HEK293 (cell line): ENCODE data around the gene TRIM29.

Source experiments
- KLF10 ChIP-seq: fragments of 450-650 bp; IDR thresholded peaks from 2 replicates; pipeline ENCODE4 v1.5.1; 2018; ENCODE audit warnings: missing biosample characterization, mild to moderate bottlenecking, missing genetic modification characterization
- MEIS1 ChIP-seq: sonication (generic); formaldehyde crosslinking; IDR thresholded peaks from 2 replicates; pipeline ENCODE4 v1.8.1; 2022; ENCODE audit warnings: missing genetic modification reagents, mild to moderate bottlenecking, borderline replicate concordance
- SCRT1 ChIP-seq: fragments of 450-650 bp; formaldehyde crosslinking; IDR thresholded peaks from 2 replicates; pipeline ENCODE4 v1.5.1; 2016; ENCODE audit warnings: missing biosample characterization, missing genetic modification characterization, borderline replicate concordance
- WT1 ChIP-seq: fragments of 450-650 bp; formaldehyde crosslinking; IDR thresholded peaks from 2 replicates; pipeline ENCODE4 v1.5.1; 2016; ENCODE audit warnings: missing biosample characterization, missing genetic modification characterization
- YY2 ChIP-seq: fragments of 450-650 bp; formaldehyde crosslinking; IDR thresholded peaks from 2 replicates; pipeline ENCODE4 v1.5.1; 2016; ENCODE audit warnings: missing biosample characterization, missing genetic modification characterization
- ZBTB17 ChIP-seq: fragments of 450-650 bp; formaldehyde crosslinking; IDR thresholded peaks from 2 replicates; pipeline ENCODE4 v1.5.1; 2016; ENCODE audit warnings: missing biosample characterization, missing genetic modification characterization
- ZNF211 ChIP-seq: fragments of 450-650 bp; formaldehyde crosslinking; IDR thresholded peaks from 2 replicates; pipeline ENCODE4 v1.5.1; 2016; ENCODE audit warnings: low read depth, missing biosample characterization, missing genetic modification characterization
- ZNF266 ChIP-seq: fragments of 450-650 bp; formaldehyde crosslinking; IDR thresholded peaks from 2 replicates; pipeline ENCODE4 v1.5.1; 2016; ENCODE audit warnings: missing biosample characterization, missing genetic modification characterization, low read depth
- ZNF544 ChIP-seq: fragments of 450-650 bp; formaldehyde crosslinking; IDR thresholded peaks from 2 replicates; pipeline ENCODE4 v1.5.0; 2017; ENCODE audit warnings: missing biosample characterization, missing genetic modification characterization
- ZNF701 ChIP-seq: fragments of 450-650 bp; formaldehyde crosslinking; IDR thresholded peaks from 2 replicates; pipeline ENCODE4 v1.5.1; 2016; ENCODE audit warnings: missing biosample characterization, missing genetic modification characterization
- ZNF777 ChIP-seq: fragments of 450-650 bp; formaldehyde crosslinking; IDR thresholded peaks from 2 replicates; pipeline ENCODE4 v1.5.1; 2017; ENCODE audit warnings: missing biosample characterization, missing genetic modification characterization, borderline replicate concordance
- TF ChIP-seq, protein P1 (sequence below): fragments of 450-650 bp; formaldehyde crosslinking; IDR thresholded peaks from 2 replicates; pipeline ENCODE4 v1.5.0; 2017; ENCODE audit warnings: missing biosample characterization, missing genetic modification characterization, borderline replicate concordance
- TF ChIP-seq, protein P2 (sequence below): fragments of 450-650 bp; IDR thresholded peaks from 2 replicates; pipeline ENCODE4 v1.5.1; 2018; ENCODE audit warnings: missing biosample characterization, mild to moderate bottlenecking, missing genetic modification characterization
- TF ChIP-seq, protein P3 (sequence below): fragments of 450-650 bp; formaldehyde crosslinking; IDR thresholded peaks from 2 replicates; pipeline ENCODE4 v1.5.1; 2016; ENCODE audit warnings: missing biosample characterization, missing genetic modification characterization, borderline replicate concordance
- TF ChIP-seq, protein P4 (sequence below): fragments of 450-650 bp; formaldehyde crosslinking; IDR thresholded peaks from 2 replicates; pipeline ENCODE4 v1.5.1; 2016; ENCODE audit warnings: missing biosample characterization, missing genetic modification characterization
- TF ChIP-seq, protein P5 (sequence below): fragments of 450-650 bp; formaldehyde crosslinking; conservative IDR thresholded peaks from 2 replicates; pipeline ENCODE4 v1.5.1; 2016; ENCODE audit warnings: low read depth, missing biosample characterization, missing genetic modification characterization
- TF ChIP-seq, protein P6 (sequence below): fragments of 450-650 bp; formaldehyde crosslinking; IDR thresholded peaks from 2 replicates; pipeline ENCODE4; 2016; ENCODE audit warnings: missing biosample characterization, missing genetic modification characterization
- TF ChIP-seq, protein P7 (sequence below): IDR thresholded peaks from 2 replicates; pipeline ENCODE4 v1.6.1; 2011; ENCODE audit warnings: mild to moderate bottlenecking, low read depth, low read length, borderline replicate concordance
- TF ChIP-seq, protein P8 (sequence below): fragments of 450-650 bp; formaldehyde crosslinking; IDR thresholded peaks from 2 replicates; pipeline ENCODE4 v1.5.1; 2016; ENCODE audit warnings: missing biosample characterization, missing genetic modification characterization

Gene TRIM29

DNA sequence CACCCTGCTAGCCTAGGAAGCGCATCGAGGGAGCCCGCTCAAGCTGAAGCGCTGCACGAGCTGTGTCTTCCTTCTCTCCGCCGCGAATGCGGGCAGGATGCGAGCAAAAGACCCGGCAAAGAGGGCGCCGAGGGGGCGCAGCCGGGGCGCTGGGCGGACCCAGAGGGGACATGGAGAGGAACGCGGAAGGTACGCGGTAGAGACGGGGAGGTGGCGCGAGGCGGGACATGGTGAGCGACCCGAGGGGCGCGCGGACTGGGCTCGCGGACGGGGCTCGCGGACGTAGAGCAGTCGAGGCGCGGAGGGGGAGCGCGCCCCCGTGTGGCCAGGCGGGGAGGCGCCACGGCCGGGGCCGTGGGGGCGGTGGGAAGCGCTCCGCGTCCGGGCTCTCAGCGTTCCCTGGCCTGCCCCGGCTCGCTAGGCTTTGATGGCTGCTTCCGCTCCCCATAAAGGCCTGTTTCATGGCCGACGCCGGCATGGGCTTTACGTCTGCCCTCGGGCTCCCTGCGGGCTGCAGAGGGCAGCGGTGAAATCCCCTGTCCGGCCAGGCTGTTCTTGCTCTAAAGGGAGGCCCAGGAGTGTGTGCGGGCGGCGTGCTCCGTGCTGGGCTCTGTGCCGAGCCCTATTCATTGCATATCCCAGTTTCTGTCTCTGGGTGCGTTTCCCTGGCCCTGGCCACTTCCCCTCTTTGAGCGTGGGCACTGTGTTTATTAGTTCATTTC lies 31.2 kb upstream of the TRIM29 start (continued):
- TF ChIP-seq, protein P1, sequence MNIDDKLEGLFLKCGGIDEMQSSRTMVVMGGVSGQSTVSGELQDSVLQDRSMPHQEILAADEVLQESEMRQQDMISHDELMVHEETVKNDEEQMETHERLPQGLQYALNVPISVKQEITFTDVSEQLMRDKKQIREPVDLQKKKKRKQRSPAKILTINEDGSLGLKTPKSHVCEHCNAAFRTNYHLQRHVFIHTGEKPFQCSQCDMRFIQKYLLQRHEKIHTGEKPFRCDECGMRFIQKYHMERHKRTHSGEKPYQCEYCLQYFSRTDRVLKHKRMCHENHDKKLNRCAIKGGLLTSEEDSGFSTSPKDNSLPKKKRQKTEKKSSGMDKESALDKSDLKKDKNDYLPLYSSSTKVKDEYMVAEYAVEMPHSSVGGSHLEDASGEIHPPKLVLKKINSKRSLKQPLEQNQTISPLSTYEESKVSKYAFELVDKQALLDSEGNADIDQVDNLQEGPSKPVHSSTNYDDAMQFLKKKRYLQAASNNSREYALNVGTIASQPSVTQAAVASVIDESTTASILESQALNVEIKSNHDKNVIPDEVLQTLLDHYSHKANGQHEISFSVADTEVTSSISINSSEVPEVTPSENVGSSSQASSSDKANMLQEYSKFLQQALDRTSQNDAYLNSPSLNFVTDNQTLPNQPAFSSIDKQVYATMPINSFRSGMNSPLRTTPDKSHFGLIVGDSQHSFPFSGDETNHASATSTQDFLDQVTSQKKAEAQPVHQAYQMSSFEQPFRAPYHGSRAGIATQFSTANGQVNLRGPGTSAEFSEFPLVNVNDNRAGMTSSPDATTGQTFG (tag by site-specific recombination): no peak
- TF ChIP-seq MEIS1 (CRISPR knock-in tag) (no peak), SCRT1 (tag by site-specific recombination) (no peak), ZNF544 (tag by site-specific recombination) (no peak), WT1 (tag by site-specific recombination) (no peak), KLF10 (tag by site-specific recombination) (no peak), ZNF701 (tag by site-specific recombination) (no peak), ZNF777 (peak; percentile 81), ZNF211 (tag by site-specific recombination) (no peak), ZNF266 (tag by site-specific recombination) (no peak), YY2 (tag by site-specific recombination) (peak; percentile 43; the same call in 1 of the 2 replicates), ZBTB17 (tag by site-specific recombination) (peak; percentile 70)
- TF ChIP-seq, protein P2, sequence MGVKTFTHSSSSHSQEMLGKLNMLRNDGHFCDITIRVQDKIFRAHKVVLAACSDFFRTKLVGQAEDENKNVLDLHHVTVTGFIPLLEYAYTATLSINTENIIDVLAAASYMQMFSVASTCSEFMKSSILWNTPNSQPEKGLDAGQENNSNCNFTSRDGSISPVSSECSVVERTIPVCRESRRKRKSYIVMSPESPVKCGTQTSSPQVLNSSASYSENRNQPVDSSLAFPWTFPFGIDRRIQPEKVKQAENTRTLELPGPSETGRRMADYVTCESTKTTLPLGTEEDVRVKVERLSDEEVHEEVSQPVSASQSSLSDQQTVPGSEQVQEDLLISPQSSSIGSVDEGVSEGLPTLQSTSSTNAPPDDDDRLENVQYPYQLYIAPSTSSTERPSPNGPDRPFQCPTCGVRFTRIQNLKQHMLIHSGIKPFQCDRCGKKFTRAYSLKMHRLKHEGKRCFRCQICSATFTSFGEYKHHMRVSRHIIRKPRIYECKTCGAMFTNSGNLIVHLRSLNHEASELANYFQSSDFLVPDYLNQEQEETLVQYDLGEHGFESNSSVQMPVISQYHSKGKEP (tag by site-specific recombination): no peak
- TF ChIP-seq, protein P3, sequence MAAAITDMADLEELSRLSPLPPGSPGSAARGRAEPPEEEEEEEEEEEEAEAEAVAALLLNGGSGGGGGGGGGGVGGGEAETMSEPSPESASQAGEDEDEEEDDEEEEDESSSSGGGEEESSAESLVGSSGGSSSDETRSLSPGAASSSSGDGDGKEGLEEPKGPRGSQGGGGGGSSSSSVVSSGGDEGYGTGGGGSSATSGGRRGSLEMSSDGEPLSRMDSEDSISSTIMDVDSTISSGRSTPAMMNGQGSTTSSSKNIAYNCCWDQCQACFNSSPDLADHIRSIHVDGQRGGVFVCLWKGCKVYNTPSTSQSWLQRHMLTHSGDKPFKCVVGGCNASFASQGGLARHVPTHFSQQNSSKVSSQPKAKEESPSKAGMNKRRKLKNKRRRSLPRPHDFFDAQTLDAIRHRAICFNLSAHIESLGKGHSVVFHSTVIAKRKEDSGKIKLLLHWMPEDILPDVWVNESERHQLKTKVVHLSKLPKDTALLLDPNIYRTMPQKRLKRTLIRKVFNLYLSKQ: no peak
- TF ChIP-seq, protein P4, sequence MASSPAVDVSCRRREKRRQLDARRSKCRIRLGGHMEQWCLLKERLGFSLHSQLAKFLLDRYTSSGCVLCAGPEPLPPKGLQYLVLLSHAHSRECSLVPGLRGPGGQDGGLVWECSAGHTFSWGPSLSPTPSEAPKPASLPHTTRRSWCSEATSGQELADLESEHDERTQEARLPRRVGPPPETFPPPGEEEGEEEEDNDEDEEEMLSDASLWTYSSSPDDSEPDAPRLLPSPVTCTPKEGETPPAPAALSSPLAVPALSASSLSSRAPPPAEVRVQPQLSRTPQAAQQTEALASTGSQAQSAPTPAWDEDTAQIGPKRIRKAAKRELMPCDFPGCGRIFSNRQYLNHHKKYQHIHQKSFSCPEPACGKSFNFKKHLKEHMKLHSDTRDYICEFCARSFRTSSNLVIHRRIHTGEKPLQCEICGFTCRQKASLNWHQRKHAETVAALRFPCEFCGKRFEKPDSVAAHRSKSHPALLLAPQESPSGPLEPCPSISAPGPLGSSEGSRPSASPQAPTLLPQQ (tag by site-specific recombination): 0 out of 2 replicates have a peak, but pooled peaks have one; percentile 21
- TF ChIP-seq, protein P5, sequence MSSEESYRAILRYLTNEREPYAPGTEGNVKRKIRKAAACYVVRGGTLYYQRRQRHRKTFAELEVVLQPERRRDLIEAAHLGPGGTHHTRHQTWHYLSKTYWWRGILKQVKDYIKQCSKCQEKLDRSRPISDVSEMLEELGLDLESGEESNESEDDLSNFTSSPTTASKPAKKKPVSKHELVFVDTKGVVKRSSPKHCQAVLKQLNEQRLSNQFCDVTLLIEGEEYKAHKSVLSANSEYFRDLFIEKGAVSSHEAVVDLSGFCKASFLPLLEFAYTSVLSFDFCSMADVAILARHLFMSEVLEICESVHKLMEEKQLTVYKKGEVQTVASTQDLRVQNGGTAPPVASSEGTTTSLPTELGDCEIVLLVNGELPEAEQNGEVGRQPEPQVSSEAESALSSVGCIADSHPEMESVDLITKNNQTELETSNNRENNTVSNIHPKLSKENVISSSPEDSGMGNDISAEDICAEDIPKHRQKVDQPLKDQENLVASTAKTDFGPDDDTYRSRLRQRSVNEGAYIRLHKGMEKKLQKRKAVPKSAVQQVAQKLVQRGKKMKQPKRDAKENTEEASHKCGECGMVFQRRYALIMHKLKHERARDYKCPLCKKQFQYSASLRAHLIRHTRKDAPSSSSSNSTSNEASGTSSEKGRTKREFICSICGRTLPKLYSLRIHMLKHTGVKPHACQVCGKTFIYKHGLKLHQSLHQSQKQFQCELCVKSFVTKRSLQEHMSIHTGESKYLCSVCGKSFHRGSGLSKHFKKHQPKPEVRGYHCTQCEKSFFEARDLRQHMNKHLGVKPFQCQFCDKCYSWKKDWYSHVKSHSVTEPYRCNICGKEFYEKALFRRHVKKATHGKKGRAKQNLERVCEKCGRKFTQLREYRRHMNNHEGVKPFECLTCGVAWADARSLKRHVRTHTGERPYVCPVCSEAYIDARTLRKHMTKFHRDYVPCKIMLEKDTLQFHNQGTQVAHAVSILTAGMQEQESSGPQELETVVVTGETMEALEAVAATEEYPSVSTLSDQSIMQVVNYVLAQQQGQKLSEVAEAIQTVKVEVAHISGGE (tag by site-specific recombination): no peak
- TF ChIP-seq, protein P6, sequence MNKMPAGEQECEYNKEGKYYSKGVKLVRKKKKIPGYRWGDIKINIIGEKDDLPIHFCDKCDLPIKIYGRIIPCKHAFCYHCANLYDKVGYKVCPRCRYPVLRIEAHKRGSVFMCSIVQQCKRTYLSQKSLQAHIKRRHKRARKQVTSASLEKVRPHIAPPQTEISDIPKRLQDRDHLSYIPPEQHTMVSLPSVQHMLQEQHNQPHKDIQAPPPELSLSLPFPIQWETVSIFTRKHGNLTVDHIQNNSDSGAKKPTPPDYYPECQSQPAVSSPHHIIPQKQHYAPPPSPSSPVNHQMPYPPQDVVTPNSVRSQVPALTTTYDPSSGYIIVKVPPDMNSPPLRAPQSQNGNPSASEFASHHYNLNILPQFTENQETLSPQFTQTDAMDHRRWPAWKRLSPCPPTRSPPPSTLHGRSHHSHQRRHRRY: no peak
- TF ChIP-seq, protein P7, sequence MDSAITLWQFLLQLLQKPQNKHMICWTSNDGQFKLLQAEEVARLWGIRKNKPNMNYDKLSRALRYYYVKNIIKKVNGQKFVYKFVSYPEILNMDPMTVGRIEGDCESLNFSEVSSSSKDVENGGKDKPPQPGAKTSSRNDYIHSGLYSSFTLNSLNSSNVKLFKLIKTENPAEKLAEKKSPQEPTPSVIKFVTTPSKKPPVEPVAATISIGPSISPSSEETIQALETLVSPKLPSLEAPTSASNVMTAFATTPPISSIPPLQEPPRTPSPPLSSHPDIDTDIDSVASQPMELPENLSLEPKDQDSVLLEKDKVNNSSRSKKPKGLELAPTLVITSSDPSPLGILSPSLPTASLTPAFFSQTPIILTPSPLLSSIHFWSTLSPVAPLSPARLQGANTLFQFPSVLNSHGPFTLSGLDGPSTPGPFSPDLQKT: no peak
- TF ChIP-seq, protein P8, sequence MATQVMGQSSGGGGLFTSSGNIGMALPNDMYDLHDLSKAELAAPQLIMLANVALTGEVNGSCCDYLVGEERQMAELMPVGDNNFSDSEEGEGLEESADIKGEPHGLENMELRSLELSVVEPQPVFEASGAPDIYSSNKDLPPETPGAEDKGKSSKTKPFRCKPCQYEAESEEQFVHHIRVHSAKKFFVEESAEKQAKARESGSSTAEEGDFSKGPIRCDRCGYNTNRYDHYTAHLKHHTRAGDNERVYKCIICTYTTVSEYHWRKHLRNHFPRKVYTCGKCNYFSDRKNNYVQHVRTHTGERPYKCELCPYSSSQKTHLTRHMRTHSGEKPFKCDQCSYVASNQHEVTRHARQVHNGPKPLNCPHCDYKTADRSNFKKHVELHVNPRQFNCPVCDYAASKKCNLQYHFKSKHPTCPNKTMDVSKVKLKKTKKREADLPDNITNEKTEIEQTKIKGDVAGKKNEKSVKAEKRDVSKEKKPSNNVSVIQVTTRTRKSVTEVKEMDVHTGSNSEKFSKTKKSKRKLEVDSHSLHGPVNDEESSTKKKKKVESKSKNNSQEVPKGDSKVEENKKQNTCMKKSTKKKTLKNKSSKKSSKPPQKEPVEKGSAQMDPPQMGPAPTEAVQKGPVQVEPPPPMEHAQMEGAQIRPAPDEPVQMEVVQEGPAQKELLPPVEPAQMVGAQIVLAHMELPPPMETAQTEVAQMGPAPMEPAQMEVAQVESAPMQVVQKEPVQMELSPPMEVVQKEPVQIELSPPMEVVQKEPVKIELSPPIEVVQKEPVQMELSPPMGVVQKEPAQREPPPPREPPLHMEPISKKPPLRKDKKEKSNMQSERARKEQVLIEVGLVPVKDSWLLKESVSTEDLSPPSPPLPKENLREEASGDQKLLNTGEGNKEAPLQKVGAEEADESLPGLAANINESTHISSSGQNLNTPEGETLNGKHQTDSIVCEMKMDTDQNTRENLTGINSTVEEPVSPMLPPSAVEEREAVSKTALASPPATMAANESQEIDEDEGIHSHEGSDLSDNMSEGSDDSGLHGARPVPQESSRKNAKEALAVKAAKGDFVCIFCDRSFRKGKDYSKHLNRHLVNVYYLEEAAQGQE: no peak
